GM21529 (cell line): ENCODE data around the gene FOXP2.
A peak's percentile ranks its signal among the peaks of the same experiment; 100 is the strongest.

Source experiments
- ATAC-seq: cut with Tn5 transposase; IDR thresholded peaks from one replicate; pipeline ENCODE4 v1.9.1; 2021; ENCODE audit not compliant: unreplicated experiment

The FOXP2 gene

GRCh38 chr7:114650491-114650890, 235.9 kb downstream of the FOXP2 start:
- ATAC-seq, result no peak

DNA sequence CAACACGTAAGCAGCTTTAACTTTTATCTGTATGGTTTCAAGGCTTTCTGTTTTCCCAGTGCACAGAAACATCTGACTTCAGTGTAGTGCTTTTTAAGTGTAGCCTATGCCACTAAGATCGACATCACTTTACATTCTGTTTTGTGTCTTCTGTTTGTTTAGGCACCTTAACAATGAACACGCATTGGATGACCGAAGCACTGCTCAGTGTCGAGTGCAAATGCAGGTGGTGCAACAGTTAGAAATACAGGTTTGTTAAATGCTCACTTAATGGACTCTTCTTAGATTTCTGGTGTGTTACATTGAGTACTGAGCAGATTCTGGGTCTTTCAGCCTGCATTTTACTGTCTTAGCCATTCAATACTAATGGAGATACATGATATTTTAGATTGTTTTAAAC, 237.4 kb downstream of the FOXP2 start:
- ATAC-seq, result no peak

DNA sequence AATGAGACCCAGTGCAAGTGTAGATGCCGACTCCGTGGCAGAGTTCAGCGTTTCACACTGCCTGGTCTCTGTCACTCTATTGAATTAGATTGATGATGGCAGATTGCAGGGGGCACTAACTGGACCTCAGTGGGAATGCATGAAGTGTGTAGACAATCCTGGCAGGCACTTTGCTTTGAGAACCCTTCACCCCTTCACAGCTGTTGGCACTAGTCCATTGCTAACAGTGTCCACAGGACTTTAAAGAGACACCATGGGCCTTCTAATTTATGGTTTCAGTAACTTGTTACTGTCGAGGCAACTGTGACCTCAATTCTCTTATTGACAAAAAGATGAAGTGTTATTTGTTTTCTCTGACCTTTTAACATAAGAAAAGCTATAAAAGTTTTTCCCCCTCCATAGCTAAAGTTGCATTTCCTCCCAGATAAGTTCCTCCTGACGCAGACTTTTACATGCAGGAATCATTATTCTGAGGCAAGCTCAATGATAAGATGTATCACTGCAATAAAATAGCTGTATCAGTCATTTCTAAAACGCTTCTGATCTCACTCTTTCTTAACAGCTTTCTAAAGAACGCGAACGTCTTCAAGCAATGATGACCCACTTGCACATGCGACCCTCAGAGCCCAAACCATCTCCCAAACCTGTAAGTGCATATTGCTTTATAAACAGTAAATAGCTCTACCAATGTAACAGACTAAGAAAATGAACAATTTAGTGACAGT, 238.9 kb downstream of the FOXP2 start:
- ATAC-seq, result no peak

DNA sequence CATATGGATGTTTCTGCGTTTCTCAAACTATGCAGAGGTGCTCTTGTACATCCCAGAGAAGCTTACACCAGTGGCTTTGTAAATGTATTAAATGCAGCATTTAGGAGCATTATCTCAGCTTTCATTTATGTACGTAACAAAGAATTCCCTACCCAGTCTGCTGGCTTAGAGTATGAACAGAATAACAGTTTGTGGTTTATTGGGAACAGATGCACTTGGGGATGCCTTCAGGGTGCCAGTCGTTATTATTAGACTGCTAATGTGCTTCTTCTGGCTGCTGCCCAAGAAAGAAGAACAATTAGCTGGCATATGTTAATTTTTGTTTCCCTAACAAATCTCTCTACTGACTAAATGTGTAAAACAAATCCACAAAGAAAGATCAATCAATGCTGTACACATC, 241.9 kb downstream of the FOXP2 start:
- ATAC-seq, result no peak

DNA sequence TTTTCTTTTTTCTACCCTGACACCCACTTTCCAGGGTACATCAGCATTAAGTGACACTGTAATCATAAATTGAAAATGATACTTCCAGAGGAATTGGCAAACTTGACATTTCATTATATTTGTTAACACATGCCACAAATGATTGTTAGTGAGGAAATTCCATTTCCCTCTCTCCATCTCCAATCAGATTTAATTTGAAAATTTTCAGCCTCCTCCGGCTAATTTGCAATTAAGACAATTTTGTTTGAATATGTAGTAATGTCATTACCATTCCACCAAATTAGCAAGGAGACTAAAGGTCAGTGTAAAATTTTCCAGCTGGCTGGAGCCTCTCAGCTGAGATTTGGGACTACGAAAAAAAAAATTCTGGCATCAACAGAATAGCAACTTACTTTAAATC, 242.7 kb downstream of the FOXP2 start:
- ATAC-seq, result no peak

- ATAC-seq, result no peak
Observed at GRCh38 chr7:114658216-114658615, 243.6 kb downstream of the FOXP2 start.

DNA sequence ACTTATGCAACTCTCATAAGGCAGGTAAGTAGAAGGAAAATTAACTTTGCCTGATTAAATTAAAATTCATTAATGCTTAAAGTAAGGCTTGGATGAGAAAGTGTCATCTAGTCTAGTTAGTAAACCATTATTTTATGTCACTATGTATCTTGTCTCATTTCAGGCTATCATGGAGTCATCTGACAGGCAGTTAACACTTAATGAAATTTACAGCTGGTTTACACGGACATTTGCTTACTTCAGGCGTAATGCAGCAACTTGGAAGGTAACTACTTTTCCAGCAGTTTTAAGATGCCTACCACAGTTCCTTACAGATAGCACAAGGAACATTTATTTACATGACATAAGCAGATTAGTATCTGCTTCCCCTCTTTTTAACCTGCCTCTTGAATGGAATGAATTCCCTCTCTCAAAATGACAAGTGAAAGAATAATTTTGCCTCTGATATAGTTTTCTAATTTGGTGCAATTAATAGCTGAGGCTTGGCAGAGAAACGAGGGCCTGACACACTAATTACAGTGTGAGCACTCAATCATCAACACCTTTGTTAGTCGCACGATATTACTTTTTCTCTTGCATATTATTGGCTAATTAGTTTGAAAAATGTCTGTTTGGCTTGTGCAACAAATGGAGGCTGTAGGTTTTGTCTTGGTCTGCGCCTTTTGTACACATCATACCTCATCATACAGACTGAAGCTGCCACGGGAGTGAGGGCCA, 245.0 kb downstream of the FOXP2 start:
- ATAC-seq, result no peak

- no peak for ATAC-seq
Observed at GRCh38 chr7:114660126-114660486, 245.5 kb downstream of the FOXP2 start.

- ATAC-seq, result no peak
Observed at GRCh38 chr7:114660753-114661152, 246.1 kb downstream of the FOXP2 start.

DNA sequence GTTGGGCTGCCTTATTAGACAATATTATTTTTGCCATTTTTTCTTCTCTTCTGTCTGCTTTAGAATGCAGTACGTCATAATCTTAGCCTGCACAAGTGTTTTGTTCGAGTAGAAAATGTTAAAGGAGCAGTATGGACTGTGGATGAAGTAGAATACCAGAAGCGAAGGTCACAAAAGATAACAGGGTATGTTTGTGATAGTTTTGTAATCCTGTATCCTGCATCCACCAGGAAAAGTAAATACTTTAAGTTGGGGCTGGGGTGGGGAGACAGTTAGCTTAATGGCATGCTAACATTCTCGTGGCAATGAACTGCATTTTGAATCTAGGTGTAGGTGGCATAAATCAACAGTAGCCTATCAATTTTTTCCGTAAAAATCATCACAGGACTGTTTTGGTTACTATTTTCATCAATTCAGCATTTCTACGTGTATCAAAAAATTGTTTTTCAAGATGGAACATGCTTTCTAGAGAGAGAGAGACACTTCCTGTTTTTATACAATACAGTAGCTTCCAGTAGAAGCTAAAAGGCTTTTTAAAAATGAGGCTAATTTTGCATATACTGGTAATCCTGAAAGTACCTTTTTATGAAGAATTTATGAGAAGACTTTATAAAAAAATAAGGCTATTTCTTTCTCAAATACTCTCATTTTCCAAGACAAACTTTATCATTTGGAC, 247.5 kb downstream of the FOXP2 start:
- no peak for ATAC-seq

GRCh38 chr7:114663502-114663901, 248.9 kb downstream of the FOXP2 start:
- peak; percentile 47 for ATAC-seq

DNA sequence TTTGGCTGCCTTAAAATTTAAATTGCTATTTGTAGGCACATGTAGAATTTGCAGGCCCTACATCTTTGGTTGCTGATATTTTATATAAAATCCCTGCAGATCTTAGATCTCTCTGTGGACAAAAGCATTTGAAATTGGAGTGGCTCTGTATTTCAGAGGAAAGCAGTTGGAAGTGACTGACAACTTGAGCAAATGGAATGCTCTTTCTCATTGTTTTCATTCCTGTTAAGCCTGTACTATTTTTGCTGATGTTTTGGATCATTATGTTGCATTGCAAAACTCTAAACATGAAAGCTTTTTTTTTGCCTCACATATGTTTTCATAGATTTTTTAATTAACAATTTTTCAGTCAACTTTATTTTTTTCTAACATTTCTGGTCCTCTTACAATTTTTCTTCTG, 256.1 kb downstream of the FOXP2 start:
- no peak for ATAC-seq

DNA sequence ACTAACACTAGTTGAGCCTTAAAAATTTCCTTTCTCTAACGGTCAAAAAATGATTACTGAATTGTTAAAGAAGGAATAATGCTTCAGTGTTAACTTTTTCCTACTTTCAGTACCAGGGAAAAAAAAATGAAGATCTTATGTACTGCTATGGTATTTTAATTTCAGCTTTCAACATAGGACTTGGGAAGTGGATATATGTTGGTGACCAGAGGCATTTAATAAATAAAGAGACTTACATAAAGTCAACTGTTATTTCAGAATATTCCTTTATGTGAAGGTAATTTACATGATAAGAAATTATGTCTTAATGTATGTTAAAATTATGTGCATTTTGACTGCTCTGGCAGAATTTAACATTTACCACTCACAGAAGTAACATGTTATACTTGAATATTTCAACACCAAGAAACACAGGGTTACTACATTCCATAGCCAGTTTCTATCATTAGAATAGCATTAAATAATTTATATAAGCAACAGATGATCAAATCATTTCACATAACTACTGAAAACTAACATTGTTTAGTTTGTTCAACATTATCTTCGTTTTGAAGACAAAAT, 257.0 kb downstream of the FOXP2 start:
- ATAC-seq, result no peak

DNA sequence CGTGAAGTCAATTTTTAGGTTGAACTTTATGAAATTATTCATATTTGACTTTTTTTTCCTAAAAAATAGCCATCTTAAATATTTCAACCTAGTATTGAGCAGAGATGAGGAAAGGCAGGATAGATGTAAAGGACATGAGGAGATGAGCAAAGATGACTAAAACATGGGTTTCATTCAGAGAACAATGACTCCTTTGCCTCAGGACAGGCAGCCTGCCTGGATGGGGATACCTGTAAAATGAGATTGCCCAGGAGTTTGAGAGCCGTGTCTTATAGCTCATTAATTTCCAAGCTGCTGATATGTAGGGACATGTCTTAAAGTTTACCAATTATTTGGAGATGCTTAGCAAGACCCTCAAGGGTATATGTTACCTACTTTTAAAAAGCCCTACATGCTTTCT, 263.5 kb downstream of the FOXP2 start:
- no peak for ATAC-seq

- ATAC-seq, result no peak
Observed at GRCh38 chr7:114687238-114687637, 272.6 kb downstream of the FOXP2 start.

GRCh38 chr7:114688443-114689055, 273.9 kb downstream of the FOXP2 start:
- no peak for ATAC-seq

DNA sequence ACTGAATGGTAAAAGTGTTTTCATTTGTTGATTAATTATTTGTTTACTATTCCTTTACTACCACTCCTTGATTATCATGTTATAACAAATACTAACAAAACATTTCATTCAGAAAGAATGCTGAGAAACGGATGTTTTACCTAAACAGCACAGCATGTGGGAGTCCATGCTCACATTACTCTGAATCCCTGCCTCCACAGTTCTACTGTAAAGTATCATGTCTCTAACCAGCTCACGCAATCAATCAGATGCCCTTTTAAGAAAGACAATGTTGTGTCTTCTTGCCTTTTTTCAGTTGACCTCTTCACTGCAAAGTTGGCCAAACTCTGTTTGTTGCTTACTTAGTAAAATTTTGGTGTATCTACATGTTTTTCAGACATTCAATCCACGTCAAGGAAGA, 274.8 kb downstream of the FOXP2 start:
- ATAC-seq, result no peak

GRCh38 chr7:114691605-114692004, 277.0 kb downstream of the FOXP2 start:
- ATAC-seq, result no peak

GRCh38 chr7:114695182-114695581, 280.6 kb downstream of the FOXP2 start:
- ATAC-seq, result no peak

GRCh38 chr7:114700247-114700928, 285.8 kb downstream of the FOXP2 start:
- ATAC-seq, result no peak

DNA sequence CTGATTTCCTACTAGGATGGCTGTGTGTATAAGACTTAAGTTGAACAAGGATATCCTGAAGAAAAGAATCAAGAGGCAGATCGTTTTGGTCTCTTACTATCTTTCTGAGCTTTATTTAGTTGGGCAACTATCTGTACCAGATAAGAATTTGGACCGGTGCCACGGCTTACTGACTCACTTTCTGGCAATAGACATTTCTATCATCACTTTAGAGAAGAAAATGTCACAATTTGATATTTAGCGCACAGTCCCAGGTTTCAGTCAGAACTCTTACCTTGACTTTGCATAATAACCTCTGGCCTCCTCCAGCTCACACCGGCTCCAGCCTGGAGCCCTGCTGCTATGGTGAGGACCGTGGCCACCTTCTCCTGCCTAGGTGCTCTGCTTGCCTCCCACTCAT, 289.1 kb downstream of the FOXP2 start:
- no peak for ATAC-seq
